OCI-LY7 (cell line): ENCODE data around the gene SH3PXD2A. TPM values are rescaled to one million over a fixed set of nuclear protein-coding genes. Genes with fewer than 3 reads are reported as not detected.

Experiments used
- BruUV-seq: library from RNA; stranded (reverse); fragments of 400-500 nt; replicated peaks from 2 replicates; lab custom pipeline; 2021; lab: Mats Ljungman, UMichigan
- CTCF ChIA-PET: fragments of 300-600 bp; sonication (Branson Sonifier 250); formaldehyde crosslinking; loops from one replicate; lab custom pipeline; 2022; ENCODE audit warnings: antibody characterized with exemption; ENCODE audit not compliant: unreplicated experiment; lab: Charles Lee
- POLR2A ChIA-PET: fragments of 300-600 bp; sonication (Branson Sonifier 250); formaldehyde crosslinking; loops from one replicate; lab custom pipeline; 2022; ENCODE audit warnings: antibody characterized with exemption; lab: Charles Lee
- DNase-seq: peaks from one replicate; pipeline ENCODE4 v3.0.0-alpha.2; 2015; ENCODE audit warnings: low spot score
- H2AFZ ChIP-seq: fragments of 200-600 bp; sonication (generic), shearing (Covaris generic); 2 replicates; pipeline ENCODE4 v1.6.1; 2014; ENCODE audit warnings: mild to moderate bottlenecking, antibody characterized with exemption, low read length, moderate library complexity
- H3K27ac ChIP-seq: fragments of 200-600 bp; sonication (generic); 2 replicates; pipeline ENCODE4 v1.5.1; 2014; ENCODE audit warnings: mixed run types, low read depth, mild to moderate bottlenecking, moderate library complexity, low read length, inconsistent platforms; ENCODE audit not compliant: poor library complexity, severe bottlenecking
- H3K36me3 ChIP-seq: fragments of 200-600 bp; sonication (generic); 2 replicates; pipeline ENCODE4 v1.6.1; 2014; ENCODE audit warnings: mild to moderate bottlenecking, antibody characterized with exemption, low read length, moderate library complexity, mixed read lengths; ENCODE audit not compliant: insufficient read depth
- H3K4me1 ChIP-seq: fragments of 200-600 bp; sonication (generic); 2 replicates; pipeline ENCODE4 v1.5.1; 2014; ENCODE audit warnings: mild to moderate bottlenecking, low read length; ENCODE audit not compliant: insufficient read depth, poor library complexity, severe bottlenecking
- H3K4me2 ChIP-seq: fragments of 200-600 bp; sonication (generic); 2 replicates; pipeline ENCODE4 v1.6.1; 2014; ENCODE audit warnings: mild to moderate bottlenecking, low read length
- H3K4me3 ChIP-seq: fragments of 200-600 bp; sonication (generic); 2 replicates; pipeline ENCODE4 v1.5.1; 2014; ENCODE audit warnings: mild to moderate bottlenecking, low read depth, low read length; ENCODE audit not compliant: poor library complexity, severe bottlenecking
- H3K79me2 ChIP-seq: fragments of 200-600 bp; sonication (generic); 2 replicates; pipeline ENCODE4 v1.6.1; 2016; ENCODE audit warnings: low read depth, mild to moderate bottlenecking, low read length, moderate library complexity, mixed read lengths; ENCODE audit not compliant: insufficient read depth
- H3K9me2 ChIP-seq: fragments of 200-600 bp; sonication (generic); 2 replicates; pipeline ENCODE4 v1.6.1; 2016; ENCODE audit warnings: mild to moderate bottlenecking, low read length, mixed read lengths; ENCODE audit not compliant: insufficient read depth
- H3K9me3 ChIP-seq: fragments of 200-600 bp; sonication (generic); 2 replicates; pipeline ENCODE4 v1.6.1; 2014; ENCODE audit warnings: mild to moderate bottlenecking, mixed run types, low read length, mixed read lengths
- H4K20me1 ChIP-seq: fragments of 200-600 bp; sonication (generic); 2 replicates; pipeline ENCODE4 v1.6.1; 2014; ENCODE audit warnings: mild to moderate bottlenecking, antibody characterized with exemption, low read length, moderate library complexity, mixed read lengths; ENCODE audit not compliant: insufficient read depth
- EZH2phosphoT487 ChIP-seq: fragments of 200-600 bp; sonication (generic); IDR thresholded peaks from 2 replicates; pipeline ENCODE4 v1.6.1; 2018; ENCODE audit warnings: low read depth, borderline replicate concordance, mild to moderate bottlenecking, mixed run types, antibody characterized with exemption, low read length, moderate library complexity, mixed read lengths
- intact Hi-C: fragments of 100-400 bp; cut with micrococcal nuclease; formaldehyde crosslinking; loops from one replicate; pipeline ENCODE4 v1.10.0; 2022; ENCODE audit not compliant: unreplicated experiment
- total RNA-seq, 2 experiments: library from RNA; depleted of rRNA in 1 of 2; stranded (reverse); fragments of >200 nt in 1 of 2; shearing (Covaris generic) in 1 of 2; gene quantifications; 2 replicates each; pipeline ENCODE4 v1.2.3, GENCODE V29; 2014 to 2022
- TF ChIP-seq, protein P1 (sequence below): fragments of 200-600 bp; sonication (generic); conservative IDR thresholded peaks from 2 replicates; pipeline ENCODE4 v1.5.1; 2014; ENCODE audit warnings: mild to moderate bottlenecking, antibody characterized with exemption, low read length, moderate library complexity, mixed read lengths

SH3PXD2A gene
- total RNA-seq, 2 experiments from 2014 or later = 0.85 to 5.9 TPM

- ChIA-PET POLR2A (interaction anchor here (0.5 to 1.4 kb wide), 4 partner anchors 10 to 148 kb away, joined by 3 to 6 read pairs (median 4); no protein-coding TSS in a partner anchor), CTCF (interaction anchor here (1.3 kb wide), 1 partner anchor 92 kb away, joined by 5 read pairs; no protein-coding TSS in a partner anchor)
- H3K4me1 ChIP-seq = peaks cover 36% of the 10 kb centered on the region
- H2AFZ ChIP-seq = no peak overlapping the region
- no peak overlapping the region for H3K4me3 ChIP-seq
- H3K79me2 ChIP-seq = no peaks in the 10 kb centered on the region
- no peak overlapping the region for H3K27ac ChIP-seq
- H3K4me2 ChIP-seq = no peak overlapping the region
- no peak for DNase-seq
- no peak for TF ChIP-seq EZH2phosphoT487
- TF ChIP-seq, protein P1, sequence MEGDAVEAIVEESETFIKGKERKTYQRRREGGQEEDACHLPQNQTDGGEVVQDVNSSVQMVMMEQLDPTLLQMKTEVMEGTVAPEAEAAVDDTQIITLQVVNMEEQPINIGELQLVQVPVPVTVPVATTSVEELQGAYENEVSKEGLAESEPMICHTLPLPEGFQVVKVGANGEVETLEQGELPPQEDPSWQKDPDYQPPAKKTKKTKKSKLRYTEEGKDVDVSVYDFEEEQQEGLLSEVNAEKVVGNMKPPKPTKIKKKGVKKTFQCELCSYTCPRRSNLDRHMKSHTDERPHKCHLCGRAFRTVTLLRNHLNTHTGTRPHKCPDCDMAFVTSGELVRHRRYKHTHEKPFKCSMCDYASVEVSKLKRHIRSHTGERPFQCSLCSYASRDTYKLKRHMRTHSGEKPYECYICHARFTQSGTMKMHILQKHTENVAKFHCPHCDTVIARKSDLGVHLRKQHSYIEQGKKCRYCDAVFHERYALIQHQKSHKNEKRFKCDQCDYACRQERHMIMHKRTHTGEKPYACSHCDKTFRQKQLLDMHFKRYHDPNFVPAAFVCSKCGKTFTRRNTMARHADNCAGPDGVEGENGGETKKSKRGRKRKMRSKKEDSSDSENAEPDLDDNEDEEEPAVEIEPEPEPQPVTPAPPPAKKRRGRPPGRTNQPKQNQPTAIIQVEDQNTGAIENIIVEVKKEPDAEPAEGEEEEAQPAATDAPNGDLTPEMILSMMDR = no peak
- no peaks in the 10 kb centered on the region for H3K36me3 ChIP-seq
- no peaks in the 10 kb centered on the region for H4K20me1 ChIP-seq
- H3K9me2 ChIP-seq = no peaks in the 10 kb centered on the region
- intact Hi-C loops = no loop called here
- BruUV-seq = no TSS peak
- H3K9me3 ChIP-seq = no peaks in the 10 kb centered on the region
These were observed 165.1 kb downstream of the SH3PXD2A start for GRCh38 chr10:103690281-103690680.

GRCh38 chr10:103688491-103688890 lies 166.9 kb downstream of the SH3PXD2A start:
- DNase-seq = no peak
- POLR2A ChIA-PET = interaction anchor here (0.5 kb wide), 1 partner anchor 99 kb away, joined by 3 read pairs; no protein-coding TSS in a partner anchor
- no peak overlapping the region for H3K27ac ChIP-seq
- intact Hi-C loops = no loop called here
- peaks cover 23% of the 10 kb centered on the region for H3K4me1 ChIP-seq
- no peaks in the 10 kb centered on the region for H3K36me3 ChIP-seq
- H3K9me3 ChIP-seq = no peaks in the 10 kb centered on the region
- TF ChIP-seq EZH2phosphoT487 = no peak
- TF ChIP-seq, protein P1 = no peak
- H4K20me1 ChIP-seq = no peaks in the 10 kb centered on the region
- BruUV-seq = no TSS peak
- no peak overlapping the region for H3K4me3 ChIP-seq
- no peaks in the 10 kb centered on the region for H3K9me2 ChIP-seq
- H3K79me2 ChIP-seq = no peaks in the 10 kb centered on the region
- CTCF ChIA-PET = interaction anchor here (1.2 kb wide), 1 partner anchor 10 kb away, joined by 5 read pairs; no protein-coding TSS in a partner anchor
- no peak overlapping the region for H2AFZ ChIP-seq
- H3K4me2 ChIP-seq = no peak overlapping the region

DNA sequence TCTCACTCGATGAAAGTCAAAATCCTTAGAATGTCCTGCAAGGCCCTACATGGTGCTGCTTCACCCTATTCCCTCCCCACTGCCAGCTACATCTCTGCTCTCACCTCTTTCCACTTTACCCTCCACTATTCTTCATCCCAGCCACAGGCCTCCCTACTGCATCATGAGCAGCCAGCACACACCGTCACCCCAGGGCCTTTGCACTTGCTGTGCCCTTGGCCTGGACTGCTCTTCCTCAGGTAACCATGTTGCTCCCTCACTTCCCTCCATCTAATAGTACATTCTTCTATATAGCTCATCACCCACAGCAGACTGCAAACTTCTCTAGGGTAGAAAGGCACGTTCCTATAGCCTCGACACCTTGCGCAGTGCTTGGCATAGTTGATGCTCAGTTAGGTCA lies 167.7 kb downstream of the SH3PXD2A start:
- Histone ChIP-seq H3K4me3 (no peak overlapping the region), H3K4me2 (no peak overlapping the region), H3K36me3 (no peaks in the 10 kb centered on the region), H4K20me1 (no peaks in the 10 kb centered on the region), H3K9me2 (no peaks in the 10 kb centered on the region), H3K9me3 (no peaks in the 10 kb centered on the region), H3K27ac (no peak overlapping the region), H3K4me1 (peaks cover 19% of the 10 kb centered on the region), H2AFZ (no peak overlapping the region), H3K79me2 (no peaks in the 10 kb centered on the region)
- ChIA-PET POLR2A (interaction anchor here (1.7 kb wide), 1 partner anchor 8 kb away, joined by 7 read pairs; no protein-coding TSS in a partner anchor), CTCF (interaction anchor here (1.2 kb wide), 1 partner anchor 9 kb away, joined by 5 read pairs; no protein-coding TSS in a partner anchor)
- DNase-seq = no peak
- no TSS peak for BruUV-seq
- intact Hi-C loops = no loop called here
- TF ChIP-seq, protein P1 = no peak
- no peak for TF ChIP-seq EZH2phosphoT487
